KMS-11 (cell line): Measurements from ENCODE around the gene XPC.
A peak's percentile ranks its signal among the peaks of the same experiment; 100 is the strongest.

Experiments
- H2AFZ ChIP-seq: fragments of 200-600 bp; sonication (generic); 2 replicates; pipeline ENCODE4 v1.6.1; 2016; ENCODE audit warnings: antibody characterized with exemption, mixed run types, low read depth
- H3K27ac ChIP-seq: fragments of 200-600 bp; sonication (generic); 2 replicates; pipeline ENCODE4 v1.6.1; 2016; ENCODE audit warnings: mild to moderate bottlenecking, mixed run types
- H3K27me3 ChIP-seq: fragments of 200-600 bp; sonication (generic); 2 replicates; pipeline ENCODE4 v1.6.1; 2017; ENCODE audit warnings: mild to moderate bottlenecking, low read depth, mixed run types, moderate library complexity; ENCODE audit not compliant: insufficient read depth
- H3K36me3 ChIP-seq: fragments of 200-600 bp; sonication (generic); 2 replicates; pipeline ENCODE4 v1.6.1; 2017; ENCODE audit warnings: mild to moderate bottlenecking, mixed run types; ENCODE audit not compliant: insufficient read depth
- H3K4me1 ChIP-seq: fragments of 200-600 bp; sonication (generic); 2 replicates; pipeline ENCODE4 v1.6.1; 2016; ENCODE audit warnings: mild to moderate bottlenecking, low read depth, mixed run types; ENCODE audit not compliant: poor library complexity, severe bottlenecking
- H3K4me2 ChIP-seq: fragments of 200-600 bp; sonication (generic); 2 replicates; pipeline ENCODE4 v1.7.0; 2016; ENCODE audit warnings: mild to moderate bottlenecking, mixed run types
- H3K4me3 ChIP-seq: fragments of 200-600 bp; sonication (generic); IDR thresholded peaks from 2 replicates; pipeline ENCODE4 v1.6.1; 2017; ENCODE audit warnings: low read depth, low read length, mixed read lengths; ENCODE audit not compliant: insufficient read depth
- H3K79me2 ChIP-seq: fragments of 200-600 bp; sonication (generic); 2 replicates; pipeline ENCODE4 v1.6.1; 2016; ENCODE audit warnings: low read depth, mixed run types; ENCODE audit not compliant: insufficient read depth
- H3K9ac ChIP-seq: fragments of 200-600 bp; sonication (generic); 2 replicates; pipeline ENCODE4 v1.6.1; 2016; ENCODE audit warnings: mild to moderate bottlenecking, mixed run types
- H4K20me1 ChIP-seq: fragments of 200-600 bp; sonication (generic); 2 replicates; pipeline ENCODE4 v1.6.1; 2016; ENCODE audit warnings: mild to moderate bottlenecking, mixed run types; ENCODE audit not compliant: insufficient read depth
- TF ChIP-seq, protein P1 (sequence below): fragments of 200-600 bp; sonication (generic); conservative IDR thresholded peaks from 2 replicates; pipeline ENCODE4 v1.6.1; 2017; ENCODE audit warnings: low read depth, mild to moderate bottlenecking, antibody characterized with exemption, low read length, moderate library complexity, mixed read lengths

XPC gene

DNA sequence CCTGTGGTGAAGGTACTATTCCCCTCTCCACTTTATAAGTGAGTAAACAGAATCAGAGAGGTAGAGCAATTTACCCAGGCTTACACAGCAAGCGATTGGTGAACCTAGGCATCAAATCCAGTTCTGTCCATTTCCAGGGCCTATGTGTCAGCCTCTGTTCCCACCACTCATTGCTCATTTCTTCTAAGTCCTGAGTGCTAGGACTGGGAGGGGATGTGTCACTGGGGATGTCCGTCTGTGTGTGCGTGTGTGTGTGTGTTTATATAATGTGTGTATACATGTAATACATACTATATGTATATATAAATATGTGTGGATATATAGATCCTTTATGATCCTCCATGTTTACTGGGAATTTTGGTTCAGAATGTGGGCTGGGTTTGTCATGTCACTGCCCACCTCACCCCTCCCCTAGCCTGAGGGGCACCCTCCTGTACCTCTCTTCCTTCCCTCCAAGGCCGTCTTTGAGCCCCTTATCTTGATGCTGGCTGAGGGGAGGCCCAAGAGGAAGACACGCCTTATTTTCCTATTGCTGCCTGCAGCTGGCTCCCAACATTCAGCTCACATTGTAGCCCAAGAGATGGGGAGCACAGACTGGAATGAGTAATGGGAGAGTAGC lies 51.4 kb downstream of the XPC start:
- peaks cover 15% of the 10 kb centered on the region for H3K4me1 ChIP-seq
- H3K79me2 ChIP-seq = peaks cover 50% of the 10 kb centered on the region
- H3K27me3 ChIP-seq = no peaks in the 10 kb centered on the region
- peak overlapping the region; percentile 68; the same call in 1 of the 2 replicates for H3K4me2 ChIP-seq
- H2AFZ ChIP-seq = no peak overlapping the region
- no peak overlapping the region for H3K4me3 ChIP-seq
- no peak overlapping the region for H3K9ac ChIP-seq
- no peaks in the 10 kb centered on the region for H3K36me3 ChIP-seq
- H4K20me1 ChIP-seq = no peaks in the 10 kb centered on the region
- TF ChIP-seq, protein P1, sequence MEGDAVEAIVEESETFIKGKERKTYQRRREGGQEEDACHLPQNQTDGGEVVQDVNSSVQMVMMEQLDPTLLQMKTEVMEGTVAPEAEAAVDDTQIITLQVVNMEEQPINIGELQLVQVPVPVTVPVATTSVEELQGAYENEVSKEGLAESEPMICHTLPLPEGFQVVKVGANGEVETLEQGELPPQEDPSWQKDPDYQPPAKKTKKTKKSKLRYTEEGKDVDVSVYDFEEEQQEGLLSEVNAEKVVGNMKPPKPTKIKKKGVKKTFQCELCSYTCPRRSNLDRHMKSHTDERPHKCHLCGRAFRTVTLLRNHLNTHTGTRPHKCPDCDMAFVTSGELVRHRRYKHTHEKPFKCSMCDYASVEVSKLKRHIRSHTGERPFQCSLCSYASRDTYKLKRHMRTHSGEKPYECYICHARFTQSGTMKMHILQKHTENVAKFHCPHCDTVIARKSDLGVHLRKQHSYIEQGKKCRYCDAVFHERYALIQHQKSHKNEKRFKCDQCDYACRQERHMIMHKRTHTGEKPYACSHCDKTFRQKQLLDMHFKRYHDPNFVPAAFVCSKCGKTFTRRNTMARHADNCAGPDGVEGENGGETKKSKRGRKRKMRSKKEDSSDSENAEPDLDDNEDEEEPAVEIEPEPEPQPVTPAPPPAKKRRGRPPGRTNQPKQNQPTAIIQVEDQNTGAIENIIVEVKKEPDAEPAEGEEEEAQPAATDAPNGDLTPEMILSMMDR = no peak
- H3K27ac ChIP-seq = no peak overlapping the region

DNA sequence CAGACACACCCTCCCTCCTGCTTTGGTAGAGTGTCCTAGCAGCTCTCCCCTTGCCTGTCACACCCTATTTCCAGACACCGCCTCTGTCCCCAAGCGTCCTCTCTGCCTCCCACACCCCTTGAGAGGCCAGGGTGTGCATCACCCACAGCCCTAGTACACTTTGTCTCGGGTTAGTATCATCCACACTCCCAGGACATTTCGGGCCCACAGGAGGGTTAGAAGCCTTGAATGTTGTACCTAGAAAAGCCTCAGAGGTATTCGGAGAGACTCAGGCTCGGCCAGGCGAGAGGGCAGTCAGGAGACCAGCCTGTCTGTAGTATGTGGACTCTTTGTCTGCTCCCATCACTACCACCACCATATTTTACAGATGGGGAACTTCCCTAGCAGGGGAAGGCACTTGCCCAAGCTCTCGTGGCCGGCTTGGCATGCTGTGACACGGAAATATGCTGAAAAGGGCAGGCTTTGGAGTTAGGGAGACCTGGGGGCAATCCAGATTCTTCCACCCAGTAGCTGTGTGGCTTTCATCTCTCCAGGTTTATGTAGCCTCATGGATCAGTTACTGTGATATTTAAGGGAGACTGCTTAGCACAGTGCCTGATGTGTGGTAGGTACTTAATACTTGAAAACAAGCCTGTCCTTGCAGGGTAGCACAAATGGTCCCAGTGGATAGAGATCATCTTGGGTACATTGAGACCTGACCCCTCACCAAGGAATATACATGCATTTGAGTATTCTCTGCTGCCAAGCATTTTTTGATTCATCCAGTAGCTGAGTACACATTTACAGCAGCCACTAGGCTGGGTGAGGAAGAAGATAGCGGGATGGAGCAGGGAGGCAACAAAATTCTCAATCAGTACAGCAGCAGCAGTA lies 52.1 kb downstream of the XPC start:
- Histone ChIP-seq H3K27me3 (no peaks in the 10 kb centered on the region), H3K4me3 (no peak overlapping the region), H3K9ac (peak overlapping the region; percentile 92; the same call in 1 of the 2 replicates), H3K4me1 (peaks cover 23% of the 10 kb centered on the region), H4K20me1 (no peaks in the 10 kb centered on the region), H3K4me2 (peak overlapping the region; percentile 68), H3K27ac (peak overlapping the region; percentile 89; the same call in 1 of the 2 replicates), H3K79me2 (peaks cover 50% of the 10 kb centered on the region), H2AFZ (no peak overlapping the region), H3K36me3 (no peaks in the 10 kb centered on the region)
- TF ChIP-seq, protein P1 = no peak

DNA sequence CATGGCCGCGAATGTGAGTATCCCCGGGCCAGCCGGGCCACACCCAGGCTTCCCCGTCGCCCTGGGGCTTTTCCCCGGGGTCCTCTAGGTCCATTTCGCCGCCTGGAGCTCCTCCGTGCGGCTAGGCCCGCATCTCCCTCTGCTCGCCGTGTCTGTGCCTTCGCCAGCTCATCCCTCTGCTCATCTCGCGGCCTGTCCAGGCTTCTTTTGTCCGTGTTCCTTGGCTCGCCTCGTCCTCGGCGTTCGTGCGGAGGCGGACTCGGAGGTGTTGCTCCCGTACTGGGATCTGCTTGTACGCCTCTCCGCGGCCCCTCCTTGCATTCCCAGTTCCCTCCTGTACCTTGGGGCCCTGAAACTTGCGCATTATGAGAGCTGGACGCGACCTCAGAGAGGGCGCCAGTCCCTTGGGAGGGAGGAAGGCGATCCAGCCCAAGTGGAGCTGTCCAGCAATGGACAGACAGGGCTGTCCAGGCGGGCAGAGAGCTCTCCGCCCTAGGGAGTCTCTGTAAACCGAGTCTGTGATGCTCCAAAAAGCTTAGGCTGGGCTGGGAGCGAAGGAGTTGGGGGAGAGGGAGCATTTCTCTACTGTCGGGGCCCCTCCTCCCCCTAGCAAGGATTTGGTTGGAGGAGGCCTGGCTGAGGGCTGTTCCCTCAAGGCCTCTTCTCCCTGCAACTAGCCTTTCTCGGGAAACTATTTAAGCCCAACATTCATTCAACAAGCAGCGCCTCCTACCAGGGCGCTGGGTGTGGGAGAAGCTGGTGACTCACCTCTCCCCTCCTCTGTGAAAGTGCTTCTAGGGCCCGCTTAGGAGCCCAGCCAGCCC lies 53.0 kb downstream of the XPC start:
- peak overlapping the region; percentile 68 for H3K4me2 ChIP-seq
- no peaks in the 10 kb centered on the region for H3K27me3 ChIP-seq
- H3K9ac ChIP-seq = peak overlapping the region; percentile 92
- H3K4me1 ChIP-seq = peaks cover 31% of the 10 kb centered on the region
- peak overlapping the region; percentile 89 for H3K27ac ChIP-seq
- H2AFZ ChIP-seq = peak overlapping the region; percentile 47
- no peaks in the 10 kb centered on the region for H3K36me3 ChIP-seq
- peaks cover 50% of the 10 kb centered on the region for H3K79me2 ChIP-seq
- H4K20me1 ChIP-seq = no peaks in the 10 kb centered on the region
- no peak overlapping the region for H3K4me3 ChIP-seq
- TF ChIP-seq, protein P1 = no peak

GRCh38 chr3:14124615-14125192 lies 53.7 kb downstream of the XPC start, which contains the start of the genes CHCHD4 and TMEM43:
CHCHD4 (minus strand) TSS chr3:14124870; CDS start chr3:14124676, 194 bp downstream.
TMEM43 (plus strand) TSS chr3:14125052; CDS start chr3:14125194, 142 bp downstream.
- Histone ChIP-seq H3K36me3 (no peaks in the 10 kb centered on the region), H3K79me2 (peaks cover 50% of the 10 kb centered on the region), H3K4me1 (peaks cover 38% of the 10 kb centered on the region), H3K27me3 (no peaks in the 10 kb centered on the region), H4K20me1 (no peaks in the 10 kb centered on the region), H3K27ac (peak within 1 kb of the TSS; percentile 89), H3K9ac (peak within 1 kb of the TSS; percentile 92), H3K4me2 (peak within 1 kb of the TSS; percentile 89), H3K4me3 (peak within 1 kb of the TSS; percentile 19), H2AFZ (peak within 1 kb of the TSS; percentile 47)
- TF ChIP-seq, protein P1 = no peak
